SU-DHL-6 (cell line): ENCODE data around the gene PWP2.

Experiments used
- H2AFZ ChIP-seq: fragments of 200-600 bp; sonication (generic); 2 replicates; pipeline ENCODE4 v1.6.1; 2014; ENCODE audit warnings: low read depth, mild to moderate bottlenecking, moderate library complexity, mixed read lengths, antibody characterized with exemption, low read length; ENCODE audit not compliant: severe bottlenecking
- H3F3A ChIP-seq: fragments of 200-600 bp; shearing (Covaris generic); 2 replicates; pipeline ENCODE4 v1.6.0; 2016; ENCODE audit warnings: antibody characterized with exemption, mild to moderate bottlenecking; ENCODE audit not compliant: insufficient read depth
- H3K27ac ChIP-seq: fragments of 200-600 bp; sonication (generic); 2 replicates; pipeline ENCODE4 v1.5.1; 2016; ENCODE audit warnings: low read depth, mild to moderate bottlenecking, low read length, moderate library complexity, mixed read lengths
- H3K27me3 ChIP-seq: fragments of 200-600 bp; sonication (generic), shearing (Covaris generic); 2 replicates; pipeline ENCODE4 v1.6.0; 2014; ENCODE audit warnings: mild to moderate bottlenecking, low read length
- H3K36me3 ChIP-seq: fragments of 200-600 bp; sonication (generic); 2 replicates; pipeline ENCODE4 v1.6.1; 2014; ENCODE audit warnings: mild to moderate bottlenecking, low read length, mixed read lengths
- H3K4me2 ChIP-seq: fragments of 300-600, 200-600 bp; shearing (Covaris generic), sonication (generic); 2 replicates; pipeline ENCODE4 v1.6.0; 2014; ENCODE audit warnings: low read length, low read depth, mild to moderate bottlenecking; ENCODE audit not compliant: poor library complexity, severe bottlenecking
- H3K4me3 ChIP-seq: fragments of 200-600 bp; sonication (generic); 2 replicates; pipeline ENCODE4 v1.5.1; 2014; ENCODE audit warnings: antibody characterized with exemption, low read length, mild to moderate bottlenecking, mixed read lengths; ENCODE audit not compliant: insufficient read depth, poor library complexity, severe bottlenecking
- H3K79me2 ChIP-seq: fragments of 200-600 bp; sonication (generic); 2 replicates; pipeline ENCODE4 v1.6.1; 2014; ENCODE audit warnings: mild to moderate bottlenecking, low read length, moderate library complexity; ENCODE audit not compliant: insufficient read depth
- H3K9ac ChIP-seq: fragments of 200-600 bp; sonication (generic); 2 replicates; pipeline ENCODE4 v1.7.0; 2014; ENCODE audit warnings: mild to moderate bottlenecking, low read length
- H3K9me2 ChIP-seq: fragments of 200-600 bp; sonication (generic); replicated peaks from 2 replicates; pipeline ENCODE4 v1.6.1; 2014; ENCODE audit warnings: low read length; ENCODE audit not compliant: insufficient read depth
- H3K9me3 ChIP-seq: fragments of 200-600 bp; sonication (generic); 2 replicates; pipeline ENCODE4 v1.6.1; 2014; ENCODE audit warnings: low read length, mixed read lengths; ENCODE audit not compliant: insufficient read depth
- H4K20me1 ChIP-seq: fragments of 200-600 bp; sonication (generic); 2 replicates; pipeline ENCODE4 v1.6.1; 2014; ENCODE audit warnings: low read depth, mild to moderate bottlenecking, antibody characterized with exemption, low read length, moderate library complexity, mixed read lengths
- EZH2phosphoT487 ChIP-seq: fragments of 200-600 bp; sonication (generic), shearing (Covaris generic); conservative IDR thresholded peaks from 2 replicates; pipeline ENCODE4 v1.6.1; 2018; ENCODE audit warnings: mild to moderate bottlenecking, antibody characterized with exemption, low read length, moderate library complexity, mixed read lengths
- TF ChIP-seq, protein P1 (sequence below): fragments of 200-600 bp; sonication (generic); IDR thresholded peaks from one replicate; pipeline ENCODE4 v1.5.1; 2017; ENCODE audit warnings: antibody characterized with exemption, mild to moderate bottlenecking, low read length, moderate library complexity; ENCODE audit not compliant: insufficient read depth, poor library complexity, severe bottlenecking

PWP2 gene

DNA sequence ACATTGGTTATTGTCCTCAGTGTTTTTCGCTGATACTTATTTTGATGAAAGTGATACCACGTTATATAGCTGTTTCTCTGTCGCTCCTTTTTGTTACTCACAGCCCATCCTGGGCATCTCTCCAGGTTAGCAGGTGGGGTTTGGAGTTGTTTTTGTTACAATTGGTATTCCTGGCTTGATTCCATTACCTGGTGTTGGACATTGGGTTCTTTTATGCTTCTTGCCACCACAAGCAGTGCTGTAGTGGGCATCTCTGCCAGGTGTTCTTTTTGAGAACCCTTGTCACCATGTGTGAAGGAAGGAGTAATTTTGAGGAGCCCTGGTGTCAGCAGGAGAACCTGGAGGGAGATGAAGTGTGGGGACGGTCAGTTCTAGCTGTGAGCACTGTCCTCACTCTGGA, 47.5 kb upstream of the PWP2 start:
- H3K27ac ChIP-seq: no peak overlapping the region
- no peaks in the 10 kb centered on the region for H3K9me2 ChIP-seq
- H3K4me3 ChIP-seq: no peak overlapping the region
- no peak overlapping the region for H3K4me2 ChIP-seq
- TF ChIP-seq, protein P1, sequence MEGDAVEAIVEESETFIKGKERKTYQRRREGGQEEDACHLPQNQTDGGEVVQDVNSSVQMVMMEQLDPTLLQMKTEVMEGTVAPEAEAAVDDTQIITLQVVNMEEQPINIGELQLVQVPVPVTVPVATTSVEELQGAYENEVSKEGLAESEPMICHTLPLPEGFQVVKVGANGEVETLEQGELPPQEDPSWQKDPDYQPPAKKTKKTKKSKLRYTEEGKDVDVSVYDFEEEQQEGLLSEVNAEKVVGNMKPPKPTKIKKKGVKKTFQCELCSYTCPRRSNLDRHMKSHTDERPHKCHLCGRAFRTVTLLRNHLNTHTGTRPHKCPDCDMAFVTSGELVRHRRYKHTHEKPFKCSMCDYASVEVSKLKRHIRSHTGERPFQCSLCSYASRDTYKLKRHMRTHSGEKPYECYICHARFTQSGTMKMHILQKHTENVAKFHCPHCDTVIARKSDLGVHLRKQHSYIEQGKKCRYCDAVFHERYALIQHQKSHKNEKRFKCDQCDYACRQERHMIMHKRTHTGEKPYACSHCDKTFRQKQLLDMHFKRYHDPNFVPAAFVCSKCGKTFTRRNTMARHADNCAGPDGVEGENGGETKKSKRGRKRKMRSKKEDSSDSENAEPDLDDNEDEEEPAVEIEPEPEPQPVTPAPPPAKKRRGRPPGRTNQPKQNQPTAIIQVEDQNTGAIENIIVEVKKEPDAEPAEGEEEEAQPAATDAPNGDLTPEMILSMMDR: no peak
- no peak for TF ChIP-seq EZH2phosphoT487
- H3K79me2 ChIP-seq: peaks cover 5% of the 10 kb centered on the region; the same call in 1 of the 2 replicates
- no peaks in the 10 kb centered on the region for H3K27me3 ChIP-seq
- no peaks in the 10 kb centered on the region for H3F3A ChIP-seq
- no peak overlapping the region for H2AFZ ChIP-seq
- H3K36me3 ChIP-seq: peaks cover 10% of the 10 kb centered on the region; the same call in 1 of the 2 replicates
- no peak overlapping the region for H3K9ac ChIP-seq
- H3K9me3 ChIP-seq: no peaks in the 10 kb centered on the region
- no peaks in the 10 kb centered on the region for H4K20me1 ChIP-seq

GRCh38 chr21:44062380-44062779, 44.8 kb upstream of the PWP2 start:
- Histone ChIP-seq H3K27ac (no peak overlapping the region), H3K79me2 (peaks cover 8% of the 10 kb centered on the region), H3K36me3 (peaks cover 4% of the 10 kb centered on the region; the same call in 1 of the 2 replicates), H3K9me3 (no peaks in the 10 kb centered on the region), H3F3A (no peaks in the 10 kb centered on the region), H3K4me2 (no peak overlapping the region), H3K27me3 (no peaks in the 10 kb centered on the region), H3K4me3 (no peak overlapping the region), H2AFZ (no peak overlapping the region), H4K20me1 (no peaks in the 10 kb centered on the region), H3K9ac (no peak overlapping the region), H3K9me2 (no peaks in the 10 kb centered on the region)
- TF ChIP-seq, protein P1: no peak
- no peak for TF ChIP-seq EZH2phosphoT487

DNA sequence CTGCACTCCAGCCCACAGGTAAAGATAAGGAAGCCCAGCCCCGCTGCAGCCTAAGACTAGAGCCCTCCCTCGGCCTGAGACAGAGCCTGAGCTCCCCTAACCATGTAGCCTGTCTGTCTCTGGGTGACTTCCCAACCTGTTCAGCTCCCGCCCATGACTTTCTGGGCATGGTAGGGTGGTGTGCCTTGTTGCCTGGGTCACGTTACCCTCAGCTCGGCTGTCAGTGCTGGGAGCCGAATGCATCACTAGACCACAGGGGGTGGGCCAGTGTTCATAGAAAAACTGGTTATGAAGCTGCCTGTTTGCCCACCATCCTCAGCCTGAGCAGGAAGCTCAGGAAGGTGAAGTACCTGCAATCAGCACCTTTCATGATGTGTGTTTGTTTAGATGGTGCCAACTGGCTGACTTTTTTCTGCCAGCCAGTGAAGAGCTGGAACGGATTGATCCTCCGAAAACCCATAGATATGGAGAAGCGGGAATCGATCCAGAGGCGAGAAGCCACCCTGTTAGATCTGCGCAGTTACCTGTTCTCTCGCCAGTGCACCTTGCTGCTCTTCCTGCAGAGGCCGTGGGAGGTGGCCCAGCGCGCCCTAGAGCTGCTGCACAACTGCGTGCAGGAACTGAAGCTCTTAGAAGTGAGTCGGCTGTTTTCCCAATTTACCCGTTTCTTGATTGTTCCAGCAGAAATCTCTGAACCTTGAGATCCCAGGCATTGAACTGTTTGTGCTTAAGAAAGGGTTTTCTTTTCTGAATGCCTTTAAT, 43.9 kb upstream of the PWP2 start:
- TF ChIP-seq, protein P1: no peak
- TF ChIP-seq EZH2phosphoT487: no peak
- Histone ChIP-seq H3K4me2 (no peak overlapping the region), H3K27me3 (no peaks in the 10 kb centered on the region), H4K20me1 (no peaks in the 10 kb centered on the region; the same call in 1 of the 2 replicates), H3F3A (no peaks in the 10 kb centered on the region), H3K9ac (no peak overlapping the region), H3K9me3 (no peaks in the 10 kb centered on the region), H3K79me2 (peaks cover 8% of the 10 kb centered on the region), H2AFZ (no peak overlapping the region), H3K27ac (no peak overlapping the region), H3K4me3 (no peak overlapping the region), H3K36me3 (peaks cover 4% of the 10 kb centered on the region; the same call in 1 of the 2 replicates), H3K9me2 (no peaks in the 10 kb centered on the region)
